Ascending aorta (tissue), 2 donors: ENCODE results near the gene ASIC5. TPM values are rescaled to one million over a fixed set of nuclear protein-coding genes. Genes with fewer than 3 reads are reported as not detected.

Source experiments
- DNase-seq, 2 donors: peaks; one replicate each; pipeline ENCODE4 v3.0.0-alpha.2; 2019; ENCODE audit warnings: low spot score in 2 of 2
- H3K27ac ChIP-seq, 2 donors: fragments of 200-600 bp; sonication (generic); one replicate each; pipeline ENCODE4 v1.5.1; 2016 to 2017; ENCODE audit warnings: mild to moderate bottlenecking in 1 of 2
- H3K27me3 ChIP-seq: fragments of 200-600 bp; sonication (generic); one replicate; pipeline ENCODE4 v1.5.1; 2017
- H3K36me3 ChIP-seq, 2 donors: fragments of 200-600 bp; sonication (generic); one replicate each; pipeline ENCODE4 v1.5.1; 2016
- H3K4me1 ChIP-seq, 2 donors: fragments of 200-600 bp; sonication (generic); one replicate each; pipeline ENCODE4 v1.5.1; 2016 to 2017; ENCODE audit warnings: mild to moderate bottlenecking in 1 of 2
- H3K4me3 ChIP-seq, 2 donors: fragments of 200-600 bp; sonication (generic); one replicate each; pipeline ENCODE4 v1.5.1; 2016 to 2017; ENCODE audit warnings: mild to moderate bottlenecking in 1 of 2
- H3K9me3 ChIP-seq, 2 donors: fragments of 200-600 bp; sonication (generic); one replicate each; pipeline ENCODE4 v1.5.1; 2016
- intact Hi-C: fragments of 100-400 bp; cut with DNase I; formaldehyde crosslinking; loops from one replicate; pipeline ENCODE4 v1.15.1; 2023
- total RNA-seq: library from RNA; depleted of rRNA; stranded (reverse); fragments of >200 nt; gene quantifications from one replicate; pipeline ENCODE4 v1.1.0, GENCODE V29; 2016
- TF ChIP-seq, protein P1 (sequence below), 3 experiments: fragments of 200-600 bp in 2 of 3; fragments of 450-650 bp in 1 of 3; sonication (generic) in 2 of 3; IDR thresholded peaks; one replicate each; pipeline ENCODE4 v1.5.1; 2016 to 2019; ENCODE audit warnings: antibody characterized with exemption in 3 of 3, mild to moderate bottlenecking in 1 of 3, moderate library complexity in 1 of 3

Gene ASIC5
- total RNA-seq, 1 donor from 2014 or later = not detected

DNA sequence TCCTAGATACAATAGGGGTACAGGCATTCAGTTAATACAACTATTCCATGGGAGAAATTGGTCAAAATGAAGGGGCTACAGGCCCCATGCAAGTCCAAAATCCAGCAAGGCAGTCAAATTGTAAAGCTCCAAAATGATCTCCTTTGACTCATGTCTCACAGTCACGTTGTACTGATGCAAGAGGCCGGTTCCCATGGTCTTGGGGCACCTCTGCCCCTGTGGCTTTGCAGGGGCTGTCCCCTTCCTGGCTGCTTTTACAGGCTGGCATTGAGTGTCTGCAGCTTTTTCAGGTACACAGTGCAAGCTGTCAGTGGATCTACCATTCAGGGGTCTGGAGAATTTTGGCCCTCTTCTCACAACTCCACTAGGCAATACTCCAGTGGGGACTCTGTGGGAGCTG lies 12.5 kb upstream of the ASIC5 start:
- intact Hi-C loops = no loop called here
- H3K27me3 ChIP-seq = no peaks in the 10 kb centered on the region
- no peak overlapping the region for H3K27ac ChIP-seq
- no peak for DNase-seq
- TF ChIP-seq, protein P1, sequence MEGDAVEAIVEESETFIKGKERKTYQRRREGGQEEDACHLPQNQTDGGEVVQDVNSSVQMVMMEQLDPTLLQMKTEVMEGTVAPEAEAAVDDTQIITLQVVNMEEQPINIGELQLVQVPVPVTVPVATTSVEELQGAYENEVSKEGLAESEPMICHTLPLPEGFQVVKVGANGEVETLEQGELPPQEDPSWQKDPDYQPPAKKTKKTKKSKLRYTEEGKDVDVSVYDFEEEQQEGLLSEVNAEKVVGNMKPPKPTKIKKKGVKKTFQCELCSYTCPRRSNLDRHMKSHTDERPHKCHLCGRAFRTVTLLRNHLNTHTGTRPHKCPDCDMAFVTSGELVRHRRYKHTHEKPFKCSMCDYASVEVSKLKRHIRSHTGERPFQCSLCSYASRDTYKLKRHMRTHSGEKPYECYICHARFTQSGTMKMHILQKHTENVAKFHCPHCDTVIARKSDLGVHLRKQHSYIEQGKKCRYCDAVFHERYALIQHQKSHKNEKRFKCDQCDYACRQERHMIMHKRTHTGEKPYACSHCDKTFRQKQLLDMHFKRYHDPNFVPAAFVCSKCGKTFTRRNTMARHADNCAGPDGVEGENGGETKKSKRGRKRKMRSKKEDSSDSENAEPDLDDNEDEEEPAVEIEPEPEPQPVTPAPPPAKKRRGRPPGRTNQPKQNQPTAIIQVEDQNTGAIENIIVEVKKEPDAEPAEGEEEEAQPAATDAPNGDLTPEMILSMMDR (IDR thresholded peaks at IDR 0.05) = no peak
- H3K4me3 ChIP-seq = no peak overlapping the region
- H3K4me1 ChIP-seq = no peaks in the 10 kb centered on the region
- no peaks in the 10 kb centered on the region for H3K36me3 ChIP-seq
- H3K9me3 ChIP-seq = no peaks in the 10 kb centered on the region

DNA sequence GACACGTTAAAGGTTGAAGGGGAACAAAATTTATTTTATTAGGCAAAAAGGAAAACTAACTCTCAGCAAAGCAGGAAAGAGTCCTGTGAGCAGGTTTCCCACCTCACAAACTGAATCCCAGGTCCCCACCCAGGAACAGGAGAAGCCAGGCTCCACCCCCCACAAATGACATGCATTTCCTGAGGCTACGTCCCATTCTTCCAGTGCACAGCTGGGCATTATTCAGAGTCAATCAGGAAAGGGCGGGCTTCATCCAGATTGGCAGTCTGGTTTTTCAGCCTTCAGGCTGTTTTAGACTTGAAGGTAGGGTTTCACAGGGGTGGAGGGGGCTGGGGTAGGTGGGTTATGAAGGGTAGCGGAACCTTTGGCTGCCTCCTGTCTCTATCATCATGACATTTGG lies 11.9 kb upstream of the ASIC5 start:
- intact Hi-C loops = no loop called here
- no peak overlapping the region for H3K27ac ChIP-seq

DNA sequence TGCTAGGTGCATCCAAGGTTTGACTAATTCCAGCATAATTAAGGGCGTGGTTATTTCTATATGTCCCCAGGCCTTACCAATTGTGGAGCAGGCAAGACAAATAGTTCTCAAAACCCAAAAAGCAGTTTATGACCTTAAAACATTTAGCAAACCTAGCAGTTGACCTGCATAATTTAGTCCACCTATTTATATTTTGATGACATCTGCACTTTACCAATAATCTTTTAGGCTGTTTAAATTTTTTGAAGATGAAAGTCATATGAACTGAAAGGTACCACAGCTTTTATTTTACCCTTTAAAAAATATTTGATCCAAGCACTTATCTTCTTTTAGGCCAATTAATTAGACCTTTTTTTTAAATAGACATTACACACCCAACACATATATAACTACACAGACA lies 9.8 kb upstream of the ASIC5 start:
- Histone ChIP-seq H3K9me3 (no peaks in the 10 kb centered on the region), H3K4me1 (no peaks in the 10 kb centered on the region), H3K27ac (no peak overlapping the region), H3K36me3 (no peaks in the 10 kb centered on the region), H3K4me3 (no peak overlapping the region), H3K27me3 (no peaks in the 10 kb centered on the region)
- TF ChIP-seq, protein P1 (IDR thresholded peaks at IDR 0.05) = no peak
- intact Hi-C loops = no loop called here
- DNase-seq = no peak

More for the DNA sequence above, 11.9 kb upstream of the ASIC5 start:
- Histone ChIP-seq H3K9me3 (no peaks in the 10 kb centered on the region), H3K27me3 (no peaks in the 10 kb centered on the region), H3K36me3 (no peaks in the 10 kb centered on the region), H3K4me1 (no peaks in the 10 kb centered on the region), H3K4me3 (no peak overlapping the region)
- TF ChIP-seq, protein P1 (IDR thresholded peaks at IDR 0.05) = no peak
- DNase-seq = no peak

DNA sequence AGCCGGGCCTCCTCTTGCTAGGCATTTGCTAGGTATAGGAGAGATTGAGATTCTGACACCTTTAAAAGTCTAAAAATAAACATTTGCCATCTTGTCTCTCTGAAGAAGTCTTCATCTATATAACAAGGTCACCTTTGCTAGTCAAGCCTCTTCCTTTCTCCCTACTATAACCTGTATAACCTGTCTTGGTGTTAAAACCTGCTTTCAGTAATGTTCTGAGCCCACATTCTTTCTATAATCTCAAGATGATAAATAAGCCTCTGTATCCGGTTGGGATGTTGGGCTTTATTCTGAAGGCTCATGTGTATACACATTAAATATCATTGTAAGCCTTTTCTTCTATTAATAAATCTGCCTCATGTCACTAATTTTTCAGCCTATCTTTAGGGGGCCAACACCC lies 10.2 kb downstream of the ASIC5 start:
- intact Hi-C loops = no loop called here
- TF ChIP-seq, protein P1 (IDR thresholded peaks at IDR 0.05) = no peak

DNA sequence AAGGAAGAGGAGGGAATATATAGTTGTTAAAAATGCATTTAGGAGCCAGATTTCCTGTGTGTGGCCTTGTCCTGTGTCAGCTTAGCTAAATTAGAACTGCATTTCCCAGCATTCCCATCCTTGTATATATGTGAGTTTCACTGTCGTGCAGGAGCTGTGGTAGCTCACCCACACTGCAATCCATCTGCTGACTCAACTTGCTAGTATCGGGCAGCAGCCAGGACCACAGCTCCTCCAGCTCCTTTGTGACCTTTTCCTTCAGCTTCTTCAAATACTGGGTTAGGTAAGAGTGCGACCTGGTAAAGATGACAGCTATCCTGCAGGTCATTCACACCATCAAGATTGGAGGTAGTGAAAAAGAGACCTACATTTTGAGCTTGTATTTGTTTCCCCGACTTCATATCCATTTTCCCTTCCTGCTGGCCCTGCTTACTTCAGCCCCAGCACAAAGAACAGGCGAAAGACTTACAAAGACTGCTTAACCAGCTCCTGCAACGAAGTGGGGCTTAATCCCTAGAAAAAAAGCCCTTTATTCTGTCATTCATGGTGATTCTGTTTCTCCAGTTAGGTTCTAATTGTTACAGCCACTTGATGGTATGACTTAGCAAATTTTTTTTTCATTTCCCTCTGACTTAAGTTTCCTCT lies 11.4 kb downstream of the ASIC5 start:
- no peak overlapping the region for H3K4me3 ChIP-seq
- H3K27me3 ChIP-seq = no peaks in the 10 kb centered on the region
- intact Hi-C loops = no loop called here
- DNase-seq = no peak
- H3K4me1 ChIP-seq = no peaks in the 10 kb centered on the region
- no peaks in the 10 kb centered on the region for H3K9me3 ChIP-seq
- H3K27ac ChIP-seq = no peak overlapping the region
- TF ChIP-seq, protein P1 (IDR thresholded peaks at IDR 0.05) = no peak
- H3K36me3 ChIP-seq = no peaks in the 10 kb centered on the region

More for the DNA sequence above, 10.2 kb downstream of the ASIC5 start:
- H3K27ac ChIP-seq = no peak overlapping the region
- no peaks in the 10 kb centered on the region for H3K9me3 ChIP-seq
- no peaks in the 10 kb centered on the region for H3K27me3 ChIP-seq
- no peaks in the 10 kb centered on the region for H3K36me3 ChIP-seq
- H3K4me3 ChIP-seq = no peak overlapping the region
- no peak for DNase-seq
- H3K4me1 ChIP-seq = no peaks in the 10 kb centered on the region

DNA sequence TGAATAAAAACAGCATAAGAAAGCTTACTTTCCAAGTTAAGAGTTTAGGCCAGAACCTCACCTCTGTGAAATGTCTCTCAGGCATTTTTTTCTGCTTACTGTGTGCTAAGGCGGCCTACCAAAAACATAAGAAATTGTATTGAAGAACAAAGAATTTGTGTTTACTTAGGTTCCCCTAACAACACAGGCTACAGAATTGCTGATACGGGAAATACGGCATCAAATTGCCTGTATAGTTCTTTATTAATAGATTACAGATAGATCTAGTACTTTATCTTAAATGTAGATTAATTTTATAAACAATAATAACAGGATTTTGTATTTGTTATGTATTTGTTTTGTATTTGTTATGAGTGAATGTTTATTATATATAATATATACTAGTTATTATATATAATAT lies 12.9 kb downstream of the ASIC5 start:
- intact Hi-C loops = no loop called here
- Histone ChIP-seq H3K4me1 (no peaks in the 10 kb centered on the region), H3K27ac (no peak overlapping the region), H3K4me3 (no peak overlapping the region), H3K9me3 (peaks cover 0 to 4% of the 10 kb centered on the region in 2 donors), H3K36me3 (no peaks in the 10 kb centered on the region), H3K27me3 (no peaks in the 10 kb centered on the region)
- no peak for DNase-seq
- TF ChIP-seq, protein P1 (IDR thresholded peaks at IDR 0.05) = no peak
